Spleen (tissue), 7 donors: Measurements from ENCODE around the gene TPM1.

Experiments
- POLR2AphosphoS5 ChIP-seq, 3 donors: sonication (generic); formaldehyde crosslinking; IDR thresholded peaks; one replicate each; pipeline ENCODE4 v1.5.1; 2017; ENCODE audit warnings: antibody characterized with exemption in 3 of 3
- TF ChIP-seq, protein P1 (sequence below), 11 experiments: fragments of 200-600 bp in 7 of 11; fragments of 450-650 bp in 4 of 11; sonication (generic) in 4 of 11; IDR thresholded peaks in 8 of 11; conservative IDR thresholded peaks in 3 of 11; 1 replicate in 7 of 11; 2 replicates in 4 of 11; pipeline versions ENCODE4 v1.4.0 to v1.8.0; 2016 to 2021; ENCODE audit warnings: antibody characterized with exemption in 11 of 11, inconsistent platforms in 4 of 11, mild to moderate bottlenecking in 1 of 11
- donor health status: DM: no; HTN: no; CAD: no; lungs with moderate emphysema.
- donor health status: DM: no; HTN: no; CAD: no.
- donor health status: DM: no; HTN: no; CAD: no.

GRCh38 chr15:63023351-63023945 is 19.1 kb upstream of the TPM1 start:
- TF ChIP-seq, protein P1, sequence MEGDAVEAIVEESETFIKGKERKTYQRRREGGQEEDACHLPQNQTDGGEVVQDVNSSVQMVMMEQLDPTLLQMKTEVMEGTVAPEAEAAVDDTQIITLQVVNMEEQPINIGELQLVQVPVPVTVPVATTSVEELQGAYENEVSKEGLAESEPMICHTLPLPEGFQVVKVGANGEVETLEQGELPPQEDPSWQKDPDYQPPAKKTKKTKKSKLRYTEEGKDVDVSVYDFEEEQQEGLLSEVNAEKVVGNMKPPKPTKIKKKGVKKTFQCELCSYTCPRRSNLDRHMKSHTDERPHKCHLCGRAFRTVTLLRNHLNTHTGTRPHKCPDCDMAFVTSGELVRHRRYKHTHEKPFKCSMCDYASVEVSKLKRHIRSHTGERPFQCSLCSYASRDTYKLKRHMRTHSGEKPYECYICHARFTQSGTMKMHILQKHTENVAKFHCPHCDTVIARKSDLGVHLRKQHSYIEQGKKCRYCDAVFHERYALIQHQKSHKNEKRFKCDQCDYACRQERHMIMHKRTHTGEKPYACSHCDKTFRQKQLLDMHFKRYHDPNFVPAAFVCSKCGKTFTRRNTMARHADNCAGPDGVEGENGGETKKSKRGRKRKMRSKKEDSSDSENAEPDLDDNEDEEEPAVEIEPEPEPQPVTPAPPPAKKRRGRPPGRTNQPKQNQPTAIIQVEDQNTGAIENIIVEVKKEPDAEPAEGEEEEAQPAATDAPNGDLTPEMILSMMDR (IDR thresholded peaks at IDR 0.05 in 8 of 11, conservative IDR thresholded peaks at IDR 0.05 in 3 of 11), result no peak
- no peak for TF ChIP-seq POLR2AphosphoS5 (IDR thresholded peaks at IDR 0.05)
